ENCODE measurements around the gene KIFAP3.
"Not testable (repeated sequence)": the region's sequence is repeated elsewhere in the genome, so short reads cannot be mapped to it uniquely, and the experiment has no call there.

GRCh38 chr1:169871988-169872387, 202.5 kb downstream of the KIFAP3 start:
- TF ChIP-seq CTCF, POLR2A (IDR thresholded peaks at IDR 0.05): not testable (repeated sequence)
